ENCODE data around the gene MCF2L. TPM values are rescaled to one million over a fixed set of nuclear protein-coding genes. Genes with fewer than 3 reads are reported as not detected.

MCF2L gene
- total RNA-seq, 1 experiment from 2014 or later = 5.9 TPM

- Histone ChIP-seq H3K4me1 (ENCODE audit: insufficient read depth, low read length) (no peaks in the 10 kb centered on the region), H3K4me3 (ENCODE audit: low read length) (no peak overlapping the region), H2AFZ (ENCODE audit: low read length) (no peak overlapping the region), H3K4me2 (ENCODE audit: low read length) (no peak overlapping the region), H3K27ac (ENCODE audit: low read length) (no peak overlapping the region), H3K36me3 (ENCODE audit: low read depth, low read length) (no peaks in the 10 kb centered on the region), H3K79me2 (ENCODE audit: low read length) (no peaks in the 10 kb centered on the region), H3K9me2 (replicated peaks; ENCODE audit: low read length) (no peaks in the 10 kb centered on the region), H3F3A (ENCODE audit: low read length, unreplicated experiment) (no peaks in the 10 kb centered on the region), H3K9ac (ENCODE audit: low read length) (no peak overlapping the region), H4K20me1 (ENCODE audit: low read length) (no peaks in the 10 kb centered on the region), H3K9me3 (ENCODE audit: low read length) (no peaks in the 10 kb centered on the region), H3K27me3 (ENCODE audit: low read length) (peaks cover 19% of the 10 kb centered on the region)
- no peak for ATAC-seq
- intact Hi-C loops (cut with micrococcal nuclease) = no loop called here
- POLR2A ChIA-PET (ENCODE audit: unreplicated experiment) = no interaction called here
- no peak for DNase-seq
- BruUV-seq (replicated peaks) = no TSS peak
- CTCF ChIA-PET = no interaction called here
- no peak for TF ChIP-seq EZH2phosphoT487 (IDR thresholded peaks at IDR 0.05; ENCODE audit: borderline replicate concordance, low read length)
- TF ChIP-seq CTCF (conservative IDR thresholded peaks at IDR 0.05; ENCODE audit: low read depth, low read length) = no peak
These were observed 161.1 kb downstream of the MCF2L start for GRCh38 chr13:113129921-113130750.

GRCh38 chr13:113135281-113135760 lies 166.3 kb downstream of the MCF2L start:
- no peaks in the 10 kb centered on the region for H3K36me3 ChIP-seq (ENCODE audit: low read depth, low read length)
- CTCF ChIA-PET = no interaction called here
- DNase-seq (no peak), ATAC-seq (no peak)
- H3K9me2 ChIP-seq (replicated peaks; ENCODE audit: low read length) = no peaks in the 10 kb centered on the region
- H3F3A ChIP-seq (ENCODE audit: low read length, unreplicated experiment) = no peaks in the 10 kb centered on the region
- no peak overlapping the region for H2AFZ ChIP-seq (ENCODE audit: low read length)
- H3K27me3 ChIP-seq (ENCODE audit: low read length) = peaks cover 30% of the 10 kb centered on the region
- TF ChIP-seq EZH2phosphoT487 (IDR thresholded peaks at IDR 0.05; ENCODE audit: borderline replicate concordance, low read length) = no peak
- no peaks in the 10 kb centered on the region for H3K79me2 ChIP-seq (ENCODE audit: low read length)
- BruUV-seq (replicated peaks) = no TSS peak
- H3K9ac ChIP-seq (ENCODE audit: low read length) = no peak overlapping the region
- no peaks in the 10 kb centered on the region for H3K9me3 ChIP-seq (ENCODE audit: low read length)
- no peak overlapping the region for H3K4me3 ChIP-seq (ENCODE audit: low read length)
- H3K4me2 ChIP-seq (ENCODE audit: low read length) = no peak overlapping the region
- no peaks in the 10 kb centered on the region for H3K4me1 ChIP-seq (ENCODE audit: insufficient read depth, low read length)
- POLR2A ChIA-PET (ENCODE audit: unreplicated experiment) = no interaction called here
- intact Hi-C loops (cut with micrococcal nuclease) = no loop called here
- no peaks in the 10 kb centered on the region for H4K20me1 ChIP-seq (ENCODE audit: low read length)
- no peak overlapping the region for H3K27ac ChIP-seq (ENCODE audit: low read length)

- Histone ChIP-seq H3K36me3 (ENCODE audit: low read depth, low read length) (no peaks in the 10 kb centered on the region), H3K9ac (ENCODE audit: low read length) (no peak overlapping the region), H2AFZ (ENCODE audit: low read length) (no peak overlapping the region), H3K27me3 (ENCODE audit: low read length) (peaks cover 21% of the 10 kb centered on the region), H3K9me3 (ENCODE audit: low read length) (no peaks in the 10 kb centered on the region), H3K4me2 (ENCODE audit: low read length) (no peak overlapping the region), H4K20me1 (ENCODE audit: low read length) (no peaks in the 10 kb centered on the region), H3K4me1 (ENCODE audit: insufficient read depth, low read length) (no peaks in the 10 kb centered on the region), H3K79me2 (ENCODE audit: low read length) (no peaks in the 10 kb centered on the region), H3F3A (ENCODE audit: low read length, unreplicated experiment) (no peaks in the 10 kb centered on the region), H3K27ac (ENCODE audit: low read length) (no peak overlapping the region), H3K4me3 (ENCODE audit: low read length) (no peak overlapping the region), H3K9me2 (replicated peaks; ENCODE audit: low read length) (no peaks in the 10 kb centered on the region)
- intact Hi-C loops (cut with micrococcal nuclease) = no loop called here
- no TSS peak for BruUV-seq (replicated peaks)
- DNase-seq (no peak), ATAC-seq (no peak)
- TF ChIP-seq CTCF (conservative IDR thresholded peaks at IDR 0.05; ENCODE audit: low read depth, low read length) = no peak
- no peak for TF ChIP-seq EZH2phosphoT487 (IDR thresholded peaks at IDR 0.05; ENCODE audit: borderline replicate concordance, low read length)
- no peak for TF ChIP-seq EZH2 (IDR thresholded peaks at IDR 0.05; ENCODE audit: low read length, unreplicated experiment)
- ChIA-PET POLR2A (ENCODE audit: unreplicated experiment) (no interaction called here), CTCF (no interaction called here)
These were observed 168.8 kb downstream of the MCF2L start for GRCh38 chr13:113137691-113138298.
